Measurements from ENCODE around the gene DYNC1I2. TPM values are rescaled to one million over a fixed set of nuclear protein-coding genes. Genes with fewer than 3 reads are reported as not detected.

Gene DYNC1I2
- total and polyA plus RNA-seq, 2 of the 4 experiments (the other 2 are of a cell fraction): 110 to 114 TPM

DNA sequence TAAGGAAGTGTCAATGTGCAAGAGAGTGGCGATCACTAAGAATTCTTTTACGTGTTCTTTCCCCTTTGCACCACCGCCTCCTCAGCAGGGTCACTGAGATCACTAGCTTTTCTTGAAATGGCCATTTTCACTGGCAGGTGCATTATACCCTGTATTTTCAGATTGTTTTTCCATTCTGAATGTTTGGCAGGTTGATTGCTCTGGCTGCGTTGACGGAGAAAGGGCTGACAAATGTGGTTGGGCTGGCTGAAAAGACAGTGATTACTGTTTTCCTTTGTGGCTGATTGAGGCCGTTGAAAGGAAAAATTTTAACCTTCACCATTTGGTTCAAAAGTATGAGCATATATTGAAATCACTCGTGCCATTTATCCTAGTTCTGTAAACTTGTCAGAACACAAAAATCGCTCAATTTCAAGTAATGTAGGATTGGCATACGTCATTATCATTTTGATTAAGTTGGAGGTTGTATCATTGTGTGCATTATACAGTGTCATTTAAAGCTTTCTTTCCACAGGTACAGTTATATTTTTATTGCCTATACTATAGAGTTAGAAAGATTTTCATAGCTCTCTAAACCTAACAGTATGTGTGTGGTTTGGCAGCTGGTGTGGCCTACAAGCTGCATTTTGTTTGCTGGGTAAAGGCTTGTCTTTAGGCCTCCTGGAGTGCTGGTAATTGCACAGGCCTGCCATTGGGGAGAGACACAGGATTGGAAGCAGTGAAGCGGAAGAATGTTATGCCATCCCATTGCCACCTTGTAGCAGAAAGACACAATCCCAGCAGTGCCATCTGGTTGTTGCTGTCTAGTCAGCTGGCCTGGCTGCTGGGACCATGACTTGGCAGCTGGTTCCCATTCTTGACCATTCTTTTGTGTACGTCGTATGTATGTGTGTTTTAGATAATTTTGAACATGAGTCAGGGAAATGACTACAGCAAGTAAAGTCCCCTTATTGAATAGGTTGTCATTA, 36.7 kb downstream of the DYNC1I2 start:
- ChIA-PET POLR2A (ENCODE audit: unreplicated experiment) (interaction anchor here (0.6 kb wide), 1 partner anchor 405 kb away, joined by 3 read pairs; no protein-coding TSS in a partner anchor), CTCF (interaction anchor here (0.9 to 1.8 kb wide), 4 partner anchors 17 to 403 kb away, joined by 3 to 5 read pairs (median 4); no protein-coding TSS in a partner anchor)
- Histone ChIP-seq H2BK20ac (ENCODE audit: low read depth, low read length) (no peak overlapping the region), H4K5ac (ENCODE audit: low read depth, low read length) (no peak overlapping the region), H3K4me3 (ENCODE audit: insufficient read depth, low read depth, low read length) (no peak overlapping the region), H2AK9ac (replicated peaks; ENCODE audit: low read depth, low read length, poor library complexity) (peak overlapping the region; percentile 34), H4K8ac (ENCODE audit: low read depth in 2 of 2, low read length in 2 of 2) (no peak overlapping the region; a peak in 1 of 4 replicates), H3K9me3 (ENCODE audit: control insufficient read depth, insufficient read depth, low read length) (no peaks in the 10 kb centered on the region), H4K91ac (ENCODE audit: insufficient read depth, low read depth, low read length) (no peak overlapping the region), H3K4ac (ENCODE audit: low read depth, low read length) (peak overlapping the region; percentile 28; the same call in 1 of the 2 replicates), H3K9me1 (ENCODE audit: insufficient read depth, low read length) (peaks cover 7% of the 10 kb centered on the region; the same call in 1 of the 2 replicates), H3K18ac (ENCODE audit: low read depth, low read length) (no peak overlapping the region), H2AFZ (replicated peaks; ENCODE audit: low read length, poor library complexity) (no peak overlapping the region), H3K27ac (ENCODE audit: insufficient read depth, low read length) (peak overlapping the region; percentile 3; the same call in 1 of the 2 replicates), H3K14ac (replicated peaks; ENCODE audit: low read depth, low read length) (no peak overlapping the region; the same call in 1 of the 2 replicates), H3K9ac (ENCODE audit: low read depth, low read length) (no peak overlapping the region), H3K23ac (ENCODE audit: low read depth, low read length) (peak overlapping the region; percentile 37; the same call in 1 of the 2 replicates), H3K56ac (ENCODE audit: extremely low read depth, insufficient read depth, low read length) (no peak overlapping the region), H3K27me3 (ENCODE audit: control insufficient read depth, insufficient read depth, low read length) (no peaks in the 10 kb centered on the region), H3K4me2 (ENCODE audit: low read depth, low read length) (no peak overlapping the region; the same call in 1 of the 2 replicates), H3K36me3 (ENCODE audit: control insufficient read depth, insufficient read depth, low read length) (peaks cover 13% of the 10 kb centered on the region), H2BK120ac (ENCODE audit: low read depth, low read length) (no peak overlapping the region), H3K79me1 (ENCODE audit: low read depth in 1 of 2, low read length in 2 of 2) (peaks cover 9 to 22% of the 10 kb centered on the region in 2 experiments; a peak in 3 of 4 replicates), H2AK5ac (ENCODE audit: low read depth, low read length) (0 out of 2 replicates have a peak overlapping the region, but pooled peaks have one; percentile 6), H2BK5ac (ENCODE audit: low read depth, low read length, poor library complexity, severe bottlenecking) (peak overlapping the region; percentile 3), H2BK15ac (ENCODE audit: low read depth, low read length) (no peak overlapping the region), H3K4me1 (ENCODE audit: control insufficient read depth, insufficient read depth, low read length) (peaks cover 6% of the 10 kb centered on the region; the same call in 1 of the 2 replicates), H4K20me1 (ENCODE audit: insufficient read depth, low read length) (peaks cover 3% of the 10 kb centered on the region; the same call in 1 of the 2 replicates)
- peak; percentile 81 for ATAC-seq (ENCODE audit: low read depth)
- in situ Hi-C loops (cut with MboI; ENCODE audit: low sequenced_read_pairs) (loop anchor here (25.0 kb wide), 1 partner anchor 738 kb away; no protein-coding TSS in a partner anchor), intact Hi-C loops (cut with micrococcal nuclease) (no loop called here), dilution Hi-C loops (cut with HindIII; ENCODE audit: low sequenced_read_pairs, unreplicated experiment) (no loop called here)
- no CpG with 5 or more reads among the region's 12 CpGs for WGBS, 2 experiments (ENCODE audit: extremely low coverage in 2 of 2, insufficient read length in 1 of 2)
- DNase-seq: peak; percentile 79
- TF ChIP-seq, protein P1, sequence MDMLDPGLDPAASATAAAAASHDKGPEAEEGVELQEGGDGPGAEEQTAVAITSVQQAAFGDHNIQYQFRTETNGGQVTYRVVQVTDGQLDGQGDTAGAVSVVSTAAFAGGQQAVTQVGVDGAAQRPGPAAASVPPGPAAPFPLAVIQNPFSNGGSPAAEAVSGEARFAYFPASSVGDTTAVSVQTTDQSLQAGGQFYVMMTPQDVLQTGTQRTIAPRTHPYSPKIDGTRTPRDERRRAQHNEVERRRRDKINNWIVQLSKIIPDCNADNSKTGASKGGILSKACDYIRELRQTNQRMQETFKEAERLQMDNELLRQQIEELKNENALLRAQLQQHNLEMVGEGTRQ (IDR thresholded peaks at IDR 0.05; ENCODE audit: low read depth, low read length): no peak
- TF ChIP-seq RFX5 (IDR thresholded peaks at IDR 0.05; ENCODE audit: low read depth, low read length) (no peak), SMC3 (IDR thresholded peaks at IDR 0.05; ENCODE audit: low read depth, low read length) (no peak), CHD1 (IDR thresholded peaks at IDR 0.05; ENCODE audit: low read depth, low read length) (no peak), NFE2L2 (IDR thresholded peaks at IDR 0.05; ENCODE audit: low read depth, low read length) (peak; percentile 21; the same call in 1 of the 2 replicates), MAZ (IDR thresholded peaks at IDR 0.05; ENCODE audit: borderline replicate concordance, low read depth, low read length) (no peak), FOS (IDR thresholded peaks at IDR 0.05; ENCODE audit: low read depth, low read length) (no peak), RCOR1 (IDR thresholded peaks at IDR 0.05; ENCODE audit: insufficient replicate concordance, low read length) (no peak), MAFK (IDR thresholded peaks at IDR 0.05; ENCODE audit: low read depth, low read length) (0 out of 2 replicates have a peak, but pooled peaks have one; percentile 26)
- TF ChIP-seq, protein P2, sequence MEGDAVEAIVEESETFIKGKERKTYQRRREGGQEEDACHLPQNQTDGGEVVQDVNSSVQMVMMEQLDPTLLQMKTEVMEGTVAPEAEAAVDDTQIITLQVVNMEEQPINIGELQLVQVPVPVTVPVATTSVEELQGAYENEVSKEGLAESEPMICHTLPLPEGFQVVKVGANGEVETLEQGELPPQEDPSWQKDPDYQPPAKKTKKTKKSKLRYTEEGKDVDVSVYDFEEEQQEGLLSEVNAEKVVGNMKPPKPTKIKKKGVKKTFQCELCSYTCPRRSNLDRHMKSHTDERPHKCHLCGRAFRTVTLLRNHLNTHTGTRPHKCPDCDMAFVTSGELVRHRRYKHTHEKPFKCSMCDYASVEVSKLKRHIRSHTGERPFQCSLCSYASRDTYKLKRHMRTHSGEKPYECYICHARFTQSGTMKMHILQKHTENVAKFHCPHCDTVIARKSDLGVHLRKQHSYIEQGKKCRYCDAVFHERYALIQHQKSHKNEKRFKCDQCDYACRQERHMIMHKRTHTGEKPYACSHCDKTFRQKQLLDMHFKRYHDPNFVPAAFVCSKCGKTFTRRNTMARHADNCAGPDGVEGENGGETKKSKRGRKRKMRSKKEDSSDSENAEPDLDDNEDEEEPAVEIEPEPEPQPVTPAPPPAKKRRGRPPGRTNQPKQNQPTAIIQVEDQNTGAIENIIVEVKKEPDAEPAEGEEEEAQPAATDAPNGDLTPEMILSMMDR (conservative IDR thresholded peaks at IDR 0.05; ENCODE audit: low read depth, low read length): 0 out of 2 replicates have a peak, but pooled peaks have one; percentile 20
- no TSS peak for BruUV-seq (replicated peaks)
